ENCODE measurements around the gene NPIPB13.
"Not testable (repeated sequence)": the region's sequence is repeated elsewhere in the genome, so short reads cannot be mapped to it uniquely, and the experiment has no call there.

DNA sequence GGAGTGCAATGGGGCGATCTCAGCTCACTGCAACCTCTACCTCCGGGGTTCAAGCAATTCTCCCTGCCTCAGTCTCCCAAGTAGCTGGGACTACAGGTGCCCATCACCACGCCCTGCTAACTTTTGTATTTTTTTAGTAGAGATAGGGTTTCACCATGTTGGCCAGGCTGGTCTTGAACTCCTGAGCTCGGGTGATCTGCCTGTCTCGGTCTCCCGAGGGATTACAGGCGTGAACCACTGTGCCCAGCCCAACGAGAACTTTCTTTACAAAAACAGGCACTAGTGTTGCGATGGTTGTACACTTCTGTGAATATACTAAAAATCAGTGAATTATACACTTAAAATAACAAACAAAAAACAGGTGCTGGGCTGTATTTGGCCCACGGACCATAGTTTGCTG is 34.1 kb upstream of the NPIPB13 start:
- TF ChIP-seq, protein P1, sequence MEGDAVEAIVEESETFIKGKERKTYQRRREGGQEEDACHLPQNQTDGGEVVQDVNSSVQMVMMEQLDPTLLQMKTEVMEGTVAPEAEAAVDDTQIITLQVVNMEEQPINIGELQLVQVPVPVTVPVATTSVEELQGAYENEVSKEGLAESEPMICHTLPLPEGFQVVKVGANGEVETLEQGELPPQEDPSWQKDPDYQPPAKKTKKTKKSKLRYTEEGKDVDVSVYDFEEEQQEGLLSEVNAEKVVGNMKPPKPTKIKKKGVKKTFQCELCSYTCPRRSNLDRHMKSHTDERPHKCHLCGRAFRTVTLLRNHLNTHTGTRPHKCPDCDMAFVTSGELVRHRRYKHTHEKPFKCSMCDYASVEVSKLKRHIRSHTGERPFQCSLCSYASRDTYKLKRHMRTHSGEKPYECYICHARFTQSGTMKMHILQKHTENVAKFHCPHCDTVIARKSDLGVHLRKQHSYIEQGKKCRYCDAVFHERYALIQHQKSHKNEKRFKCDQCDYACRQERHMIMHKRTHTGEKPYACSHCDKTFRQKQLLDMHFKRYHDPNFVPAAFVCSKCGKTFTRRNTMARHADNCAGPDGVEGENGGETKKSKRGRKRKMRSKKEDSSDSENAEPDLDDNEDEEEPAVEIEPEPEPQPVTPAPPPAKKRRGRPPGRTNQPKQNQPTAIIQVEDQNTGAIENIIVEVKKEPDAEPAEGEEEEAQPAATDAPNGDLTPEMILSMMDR (IDR thresholded peaks at IDR 0.05; ENCODE audit: low read depth, low read length, missing input control) = not testable (repeated sequence)
- not testable (repeated sequence) for TF ChIP-seq JUND (IDR thresholded peaks at IDR 0.05); EGR1 (IDR thresholded peaks at IDR 0.05; ENCODE audit: low read depth in 2 of 2); YY1 (IDR thresholded peaks at IDR 0.05); MAX (IDR thresholded peaks at IDR 0.05); HNF4G (IDR thresholded peaks at IDR 0.05); GABPA (IDR thresholded peaks at IDR 0.05 in 1 of 2, conservative IDR thresholded peaks at IDR 0.05 in 1 of 2); ZBTB33 (IDR thresholded peaks at IDR 0.05); NR2F2 (IDR thresholded peaks at IDR 0.05); RAD21 (IDR thresholded peaks at IDR 0.05); REST (IDR thresholded peaks at IDR 0.05); RXRA (IDR thresholded peaks at IDR 0.05); HNF4A (conservative IDR thresholded peaks at IDR 0.05)
- TF ChIP-seq, protein P2, sequence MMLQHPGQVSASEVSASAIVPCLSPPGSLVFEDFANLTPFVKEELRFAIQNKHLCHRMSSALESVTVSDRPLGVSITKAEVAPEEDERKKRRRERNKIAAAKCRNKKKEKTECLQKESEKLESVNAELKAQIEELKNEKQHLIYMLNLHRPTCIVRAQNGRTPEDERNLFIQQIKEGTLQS (IDR thresholded peaks at IDR 0.05) = not testable (repeated sequence)

Measured in liver (tissue), 3 donors.